EH (cell line): ENCODE measurements around the gene UBE2F.
"Not testable (repeated sequence)": the region's sequence is repeated elsewhere in the genome, so short reads cannot be mapped to it uniquely, and the experiment has no call there.

Experiments
- DNase-seq: peaks from one replicate; pipeline ENCODE4 v3.0.0-alpha.2; 2015; ENCODE audit warnings: low read depth

Gene UBE2F

DNA sequence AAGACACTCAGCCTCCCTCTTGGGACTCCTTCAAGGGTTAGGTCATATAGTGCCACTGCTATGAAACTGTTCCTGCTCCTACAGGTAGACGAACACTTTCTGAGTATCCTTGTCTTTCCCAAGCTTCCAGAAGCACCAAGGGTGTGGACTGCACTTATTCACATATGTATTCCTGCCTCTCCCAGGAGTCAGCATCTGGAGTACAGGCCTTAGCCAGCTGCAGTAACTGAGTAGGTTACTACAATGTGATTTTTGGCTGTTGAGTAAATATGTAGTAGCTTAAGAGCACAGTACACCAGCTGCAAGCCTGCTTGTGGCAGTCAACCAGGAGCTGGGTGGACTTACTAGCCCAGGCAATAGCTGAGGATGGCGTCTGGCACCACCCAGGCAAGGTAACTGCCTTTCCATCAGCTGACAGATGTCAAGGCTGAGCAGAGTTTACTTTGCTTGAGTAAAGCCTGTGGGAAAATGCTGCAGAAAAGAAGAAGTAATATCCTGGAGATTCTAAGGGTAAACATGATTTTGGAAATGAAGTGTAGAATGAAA lies 80.0 kb downstream of the UBE2F start:
- no peak for DNase-seq

DNA sequence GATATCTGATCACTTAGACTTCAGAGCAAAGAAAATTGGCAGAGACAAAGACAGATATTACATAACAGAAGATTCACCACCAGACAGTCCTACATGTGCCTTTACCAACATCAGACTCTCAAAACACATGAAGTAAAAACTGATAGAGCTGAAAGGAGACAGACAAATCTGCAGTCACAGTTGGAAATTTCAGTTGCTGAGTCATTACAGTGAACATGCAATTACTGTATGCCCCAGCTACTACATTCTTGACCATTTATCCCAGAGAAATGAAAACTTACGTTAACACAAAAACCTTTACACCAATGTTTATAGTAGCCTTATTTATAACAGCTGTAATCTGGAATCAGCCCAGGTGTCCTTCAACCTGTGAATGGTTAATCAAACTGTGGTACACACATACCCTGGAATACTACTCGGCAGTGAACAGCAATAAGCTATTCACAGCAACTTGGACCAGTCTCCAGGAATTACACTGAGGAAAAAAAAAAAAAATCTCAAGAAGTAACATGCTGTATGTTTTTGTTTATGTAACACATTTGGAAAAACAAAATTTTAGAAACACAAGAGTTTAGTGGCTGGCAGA lies 86.5 kb downstream of the UBE2F start:
- peak; percentile 47 for DNase-seq

DNA sequence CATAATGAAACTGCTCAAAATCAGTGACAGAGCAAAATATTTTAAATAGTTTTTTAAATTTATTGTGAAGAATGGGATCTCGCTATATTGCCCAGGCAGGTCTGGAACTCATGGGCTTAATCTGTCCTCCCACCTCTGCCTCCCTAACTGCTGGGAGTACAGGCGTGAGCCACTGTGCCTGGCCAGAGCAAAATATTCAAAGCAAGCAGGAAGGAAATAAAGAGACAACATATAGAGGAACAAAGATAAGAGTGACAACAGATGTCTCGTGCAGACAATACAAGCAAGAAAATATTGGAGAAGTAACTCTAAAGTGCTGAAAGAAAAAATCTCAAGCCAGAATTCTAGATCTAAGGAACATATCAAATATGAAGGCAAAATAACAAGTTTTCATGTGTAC lies 89.0 kb downstream of the UBE2F start:
- no peak for DNase-seq

DNA sequence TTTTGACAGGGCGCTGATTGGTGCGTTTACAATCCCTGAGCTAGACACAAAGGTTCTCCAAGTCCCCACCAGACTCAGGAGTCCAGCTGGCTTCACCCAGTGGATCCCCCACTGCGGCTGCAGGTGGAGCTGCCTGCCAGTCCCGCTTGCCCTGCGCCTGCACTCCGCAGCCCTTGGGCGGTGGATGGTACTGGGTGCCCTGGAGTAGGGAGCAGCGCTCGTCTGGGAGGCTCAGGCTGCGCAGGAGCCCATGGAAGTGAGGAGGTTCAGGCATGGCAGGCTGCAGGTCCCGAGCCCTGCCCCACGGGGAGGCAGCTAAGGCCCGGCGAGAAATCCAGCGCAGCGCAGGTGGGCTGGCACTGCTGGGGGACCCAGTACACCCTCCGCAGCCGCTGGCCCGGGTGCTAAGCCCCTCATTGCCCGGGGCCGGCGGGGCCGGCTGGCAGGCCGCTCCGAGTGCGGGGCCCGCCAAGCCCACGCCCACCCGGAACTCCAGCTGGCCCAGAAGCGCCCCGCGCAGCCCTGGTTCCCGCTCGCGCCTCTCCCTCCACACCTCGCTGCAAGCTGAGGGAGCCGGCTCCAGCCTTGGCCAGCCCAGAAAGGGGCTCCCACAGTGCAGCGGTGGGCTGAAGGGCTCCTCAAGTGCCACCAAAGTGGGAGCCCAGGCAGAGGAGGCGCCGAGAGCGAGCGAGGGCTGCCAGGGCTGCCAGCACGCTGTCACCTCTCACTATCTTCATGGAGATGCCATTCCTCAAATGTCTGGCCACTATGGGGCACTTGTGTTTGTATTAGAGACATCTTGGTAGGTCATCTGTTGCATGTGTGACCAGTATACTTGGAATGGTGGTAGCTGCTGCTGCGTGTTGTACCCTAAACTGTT lies 91.1 kb downstream of the UBE2F start:
- not testable (repeated sequence) for DNase-seq

DNA sequence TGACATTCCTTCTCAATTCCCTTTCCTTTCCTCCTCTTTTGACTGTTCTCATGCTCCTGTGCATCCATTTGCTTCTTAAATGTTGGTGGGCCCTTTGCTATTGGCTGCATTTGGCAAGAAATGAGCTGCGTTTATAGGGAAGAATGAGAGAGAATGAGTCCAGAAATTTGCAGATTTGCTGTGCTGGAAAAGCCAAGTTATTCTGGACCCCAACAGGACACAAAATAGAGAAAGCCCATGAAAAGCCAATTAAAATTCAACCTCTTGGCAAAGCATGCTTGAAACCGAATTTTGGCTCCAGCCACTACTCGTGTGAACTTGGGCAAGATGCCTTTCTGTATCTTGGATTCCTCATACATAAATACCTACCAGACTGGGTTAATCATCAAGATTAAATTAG lies 92.7 kb downstream of the UBE2F start:
- no peak for DNase-seq

DNA sequence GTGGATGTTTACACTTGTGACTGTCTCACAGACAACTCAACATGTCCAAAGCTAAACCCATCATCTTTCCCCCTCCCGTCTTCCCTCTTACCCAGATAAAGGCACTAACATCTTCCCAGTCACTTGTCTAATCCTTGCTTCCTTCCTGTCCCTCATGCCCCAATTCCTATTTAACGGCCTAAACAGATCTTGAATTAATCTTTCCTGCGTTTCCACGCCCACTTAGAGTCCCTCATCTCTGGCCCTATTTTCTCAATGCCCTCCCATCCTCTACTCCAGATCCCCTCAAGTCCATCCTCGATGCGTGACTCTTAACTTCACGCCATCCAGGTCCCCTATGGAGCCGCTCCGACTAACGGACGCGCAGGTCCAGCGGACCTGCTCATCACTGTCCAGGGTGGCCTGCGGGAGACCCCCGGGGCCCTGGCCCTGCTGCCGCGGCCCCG lies 93.3 kb downstream of the UBE2F start:
- DNase-seq = no peak

DNA sequence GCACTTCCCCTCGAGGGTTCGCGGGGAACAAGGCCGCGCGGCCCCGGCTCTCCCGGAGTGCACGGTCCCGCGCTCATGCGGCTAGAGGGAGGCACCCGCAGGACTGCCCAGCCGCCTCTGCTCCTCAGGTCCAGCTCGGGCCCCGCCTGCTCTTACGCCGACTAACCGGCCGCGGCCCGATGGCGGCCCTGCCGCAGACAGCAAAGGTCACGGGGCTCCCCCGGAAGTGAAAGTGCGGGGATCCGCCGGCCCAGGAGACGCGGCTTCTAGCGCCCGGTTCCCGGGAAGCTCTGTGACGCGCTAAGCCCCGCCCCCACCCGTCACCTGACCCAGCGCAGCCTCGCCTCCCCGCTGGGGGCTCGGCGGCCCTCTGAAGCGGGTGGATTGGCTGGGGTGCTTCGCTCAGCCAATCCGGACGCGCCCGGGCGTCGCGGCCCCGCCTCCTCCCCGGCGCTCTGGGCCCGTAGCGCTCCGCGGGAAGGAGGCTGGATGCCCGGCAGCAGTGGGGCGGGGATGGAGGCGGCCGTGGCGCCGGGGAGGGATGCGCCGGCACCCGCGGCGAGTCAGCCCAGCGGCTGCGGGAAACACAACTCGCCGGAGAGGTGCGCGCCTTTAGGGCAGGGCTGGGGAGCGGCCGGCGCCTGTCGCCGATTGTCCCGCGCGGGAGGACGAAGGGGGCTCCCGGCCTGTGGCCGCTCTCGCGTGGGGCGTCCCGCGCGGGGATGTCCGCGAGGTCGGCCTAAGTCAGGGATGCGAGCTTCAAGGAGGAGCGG lies 93.9 kb downstream of the UBE2F start, which contains the start of gene SCLY:
Gene SCLY (plus strand): TSS at position 460 of the 773 bp plus-strand sequence. CDS start 54 bp downstream, at position 514.
- DNase-seq = peak; percentile 98

DNA sequence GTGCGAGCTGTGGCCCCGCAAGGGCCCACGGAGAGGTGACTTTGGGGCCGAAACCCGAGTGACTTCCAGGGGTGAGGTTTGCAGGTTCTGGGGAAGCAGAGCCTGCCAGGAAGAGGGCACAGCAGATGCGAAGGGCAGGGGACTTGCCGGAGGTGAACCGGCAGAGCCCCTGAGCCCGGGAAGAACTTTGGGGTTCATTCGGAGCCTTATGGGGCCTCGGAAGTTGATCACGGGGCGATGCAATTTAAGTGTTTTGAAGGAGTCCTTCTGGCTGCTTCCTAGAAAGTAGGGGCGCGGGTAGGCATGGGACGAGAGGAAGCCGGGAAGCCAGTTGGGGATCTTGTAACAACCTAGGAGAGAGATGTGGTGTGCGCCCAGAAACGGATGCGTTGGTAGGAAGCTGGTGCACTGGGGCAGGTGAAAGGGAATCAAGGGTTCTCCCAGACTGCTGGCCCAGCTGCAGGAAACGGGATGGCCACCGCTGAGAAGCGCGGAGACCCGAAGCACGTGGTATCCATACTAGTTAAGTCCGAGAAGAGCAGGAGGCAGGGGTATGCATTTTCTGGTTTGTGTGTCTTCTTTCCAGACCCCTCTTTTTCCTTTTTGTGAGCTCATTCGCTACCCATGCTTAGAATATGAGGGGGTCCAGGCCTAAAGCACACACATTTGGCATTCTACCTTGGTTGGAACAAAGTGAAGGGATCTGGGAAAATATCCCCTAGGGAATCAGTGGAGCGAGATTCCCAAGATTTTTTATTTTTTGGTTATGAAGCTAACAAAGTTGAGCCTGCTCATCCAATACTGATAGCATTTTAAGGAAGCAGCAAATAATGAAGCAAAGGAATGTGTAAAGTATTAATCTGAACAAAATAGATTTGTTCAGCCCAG lies 94.7 kb downstream of the UBE2F start:
- peak; percentile 50 for DNase-seq

DNA sequence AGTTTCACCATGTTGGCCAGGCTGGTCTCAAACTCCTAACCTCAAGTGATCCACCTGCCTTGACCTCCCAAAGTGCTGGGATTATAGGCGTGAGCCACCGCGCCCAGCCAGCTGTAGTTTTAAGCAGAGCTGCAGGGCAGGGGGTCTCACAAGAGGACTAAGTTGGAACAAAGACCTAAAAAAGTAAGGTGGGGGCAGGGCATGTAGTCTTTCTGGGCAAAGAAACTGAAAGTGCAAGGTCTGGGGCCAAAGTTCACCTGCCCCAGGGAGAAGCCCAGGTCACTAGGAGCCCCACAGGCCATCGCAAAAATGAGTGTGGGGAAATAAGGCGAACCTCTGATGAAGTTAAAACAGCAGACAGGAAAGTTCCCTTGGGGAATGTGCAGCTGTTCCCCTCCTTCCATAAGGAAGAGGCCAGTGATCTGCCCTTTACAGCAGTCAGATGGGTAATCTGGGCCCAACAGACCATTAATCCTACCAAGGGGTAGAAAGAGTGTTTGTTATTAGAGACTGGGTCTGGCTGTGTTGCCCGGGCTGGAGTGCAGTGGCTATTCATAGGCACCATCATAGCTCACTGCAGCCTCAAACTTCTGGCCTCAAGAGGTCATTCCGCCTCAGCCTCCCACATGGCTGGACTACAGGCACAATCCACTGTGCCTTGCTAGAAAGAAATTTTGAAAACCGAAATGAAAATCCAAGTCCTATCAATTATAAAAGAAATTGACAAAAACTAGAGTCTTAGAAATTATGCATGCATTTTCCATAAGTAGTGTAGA lies 96.8 kb downstream of the UBE2F start:
- no peak for DNase-seq

DNA sequence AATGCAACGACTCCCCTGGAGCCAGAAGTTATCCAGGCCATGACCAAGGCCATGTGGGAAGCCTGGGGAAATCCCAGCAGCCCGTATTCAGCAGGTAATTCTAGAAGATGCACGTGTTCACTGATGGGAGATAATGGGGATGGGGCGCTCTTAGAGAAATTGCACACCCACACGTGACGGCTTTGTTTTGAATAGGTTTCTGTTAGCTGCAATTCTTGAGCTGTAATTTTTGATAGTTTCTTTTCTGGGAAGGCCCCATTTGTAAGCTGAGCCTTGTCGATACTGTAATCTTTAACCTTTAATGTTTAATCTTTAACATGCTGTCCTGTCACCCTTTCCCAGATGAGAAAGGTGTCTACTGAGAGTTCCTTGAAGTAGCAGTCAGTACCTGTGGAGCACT lies 97.6 kb downstream of the UBE2F start:
- no peak for DNase-seq

DNA sequence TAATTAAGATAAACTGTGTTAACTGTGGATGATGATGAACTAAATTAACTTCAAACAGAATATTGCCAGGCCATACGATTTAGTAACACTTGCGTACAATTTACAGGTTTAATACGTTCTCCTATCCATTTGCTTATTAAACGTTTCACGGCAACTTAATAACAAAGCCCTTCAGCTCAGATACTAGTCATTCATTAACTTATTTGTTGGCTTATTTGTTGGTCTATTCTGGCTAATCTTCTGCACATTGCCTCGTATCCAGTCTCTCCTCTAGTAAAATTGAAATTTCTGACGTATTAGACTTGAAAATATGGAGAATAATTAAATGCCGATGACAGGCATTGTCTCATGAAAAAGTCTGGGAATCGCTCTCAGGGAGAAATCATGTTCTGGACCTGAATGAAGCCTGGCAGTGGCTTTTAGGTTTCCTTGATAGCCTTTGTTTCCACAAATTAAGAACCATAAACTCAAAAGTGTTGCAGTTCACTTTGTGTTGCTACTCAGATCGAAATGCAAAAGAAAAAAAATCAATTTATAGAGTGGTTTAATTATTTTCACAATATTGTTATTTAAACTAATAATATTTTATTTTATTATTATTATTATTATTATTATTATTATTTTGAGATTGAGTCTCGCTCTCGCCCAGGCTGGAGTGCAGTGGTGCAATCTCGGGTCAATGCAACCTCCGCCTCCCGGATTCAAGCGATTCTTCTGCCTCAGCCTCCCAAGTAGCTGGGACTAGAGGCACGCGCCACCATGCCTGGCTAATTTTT lies 98.4 kb downstream of the UBE2F start:
- no peak for DNase-seq

DNA sequence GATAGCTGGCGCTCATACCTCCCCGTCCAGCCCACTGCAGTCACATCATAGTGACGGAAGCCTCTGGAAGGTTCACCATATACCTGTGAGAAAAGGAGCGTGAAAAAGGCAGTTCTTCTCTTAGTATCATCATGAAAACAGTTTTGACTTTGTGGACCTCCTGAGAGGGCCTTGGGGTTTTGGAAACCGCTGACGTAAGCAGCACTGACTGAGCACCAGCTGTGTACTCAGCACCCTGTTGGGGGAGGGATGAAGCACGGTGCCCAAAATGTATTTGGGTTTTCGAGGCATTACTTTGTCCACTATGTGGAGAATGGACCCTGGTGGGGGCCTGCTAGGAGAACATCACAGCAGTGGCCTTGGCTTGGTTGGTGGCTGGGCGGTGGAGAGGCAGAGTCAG lies 99.4 kb downstream of the UBE2F start:
- DNase-seq = no peak

DNA sequence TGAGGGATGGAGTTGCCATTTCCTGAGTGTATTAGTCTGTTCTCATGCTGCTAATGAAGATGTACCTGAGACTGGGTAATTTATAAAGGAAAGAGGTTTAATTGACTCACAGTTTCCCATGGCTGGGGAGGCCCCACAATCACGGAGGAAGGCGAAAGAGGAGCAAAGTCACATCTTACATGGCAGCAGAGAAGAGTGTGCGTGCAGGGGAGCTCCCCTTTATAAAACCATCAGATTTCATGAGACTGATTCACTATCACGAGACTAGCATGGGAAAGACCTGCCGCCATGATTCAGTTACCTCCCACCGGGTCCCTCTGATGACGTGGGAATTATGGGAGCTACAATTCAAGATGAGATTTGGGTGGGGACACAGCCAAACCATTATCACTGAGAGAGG lies 99.9 kb downstream of the UBE2F start:
- not testable (repeated sequence) for DNase-seq

DNA sequence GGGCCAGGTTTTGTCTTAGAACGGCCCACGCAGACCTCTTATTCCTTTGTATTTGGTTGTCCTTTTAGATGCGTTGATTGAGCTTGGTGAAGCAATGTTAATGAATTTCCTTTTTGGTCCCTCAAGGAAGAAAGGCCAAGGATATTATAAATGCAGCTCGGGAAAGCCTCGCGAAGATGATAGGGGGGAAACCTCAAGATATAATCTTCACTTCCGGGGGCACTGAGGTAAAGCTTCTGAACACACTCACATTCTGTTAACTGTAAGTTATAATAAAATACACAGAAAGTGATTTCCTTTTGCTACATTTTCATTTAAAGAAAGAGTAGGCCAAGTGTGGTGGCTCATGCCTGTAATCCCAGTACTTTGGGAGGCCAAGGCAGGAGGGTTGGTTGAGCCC lies 101.1 kb downstream of the UBE2F start:
- no peak for DNase-seq

DNA sequence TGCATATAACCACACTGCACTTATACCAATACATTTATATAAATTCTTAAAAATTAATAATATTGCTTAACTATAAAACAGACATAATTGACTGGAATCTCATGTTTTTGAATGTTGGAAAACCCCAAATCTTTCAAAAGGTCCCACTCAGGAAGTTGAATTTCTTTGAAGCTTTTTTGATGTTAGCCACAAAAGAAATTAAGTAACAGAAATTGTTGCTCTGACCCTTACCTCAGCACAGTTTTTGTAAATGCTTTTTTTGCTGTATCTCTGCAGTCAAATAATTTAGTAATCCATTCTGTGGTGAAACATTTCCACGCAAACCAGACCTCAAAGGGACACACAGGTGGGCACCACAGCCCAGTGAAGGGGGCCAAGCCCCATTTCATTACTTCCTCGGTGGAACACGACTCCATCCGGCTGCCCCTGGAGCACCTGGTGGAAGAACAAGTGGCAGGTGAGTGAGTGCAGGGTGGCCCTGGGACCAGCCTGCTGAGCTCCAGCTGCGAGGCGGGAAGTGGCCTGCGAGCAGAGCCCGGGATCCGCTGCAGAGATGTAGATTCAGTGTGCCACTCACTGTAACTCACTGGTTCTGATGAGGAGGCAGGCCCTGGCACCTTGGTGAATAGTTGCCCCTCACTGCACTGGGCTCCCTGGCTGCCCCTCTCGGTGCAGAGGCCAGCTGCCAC lies 102.4 kb downstream of the UBE2F start:
- DNase-seq = no peak

DNA sequence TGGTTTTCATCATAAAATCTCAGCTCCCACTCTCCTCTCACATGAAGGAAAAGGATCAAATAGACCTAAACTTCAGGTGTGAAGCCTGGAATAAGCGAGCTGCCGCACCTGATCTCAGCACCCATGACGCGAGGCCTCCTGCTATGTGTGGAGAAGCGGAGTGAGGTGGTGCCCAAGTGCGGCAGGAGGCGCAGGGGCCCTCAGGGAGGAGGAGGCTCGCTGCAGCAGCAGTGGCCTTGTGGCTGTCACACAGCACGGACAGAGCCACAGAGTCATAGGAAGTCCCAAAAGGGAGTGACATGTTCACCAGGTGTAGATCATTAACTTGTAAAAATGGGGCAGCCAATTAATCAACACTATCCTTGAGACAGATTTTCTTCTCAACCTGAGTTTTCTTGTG lies 103.1 kb downstream of the UBE2F start:
- DNase-seq = no peak

DNA sequence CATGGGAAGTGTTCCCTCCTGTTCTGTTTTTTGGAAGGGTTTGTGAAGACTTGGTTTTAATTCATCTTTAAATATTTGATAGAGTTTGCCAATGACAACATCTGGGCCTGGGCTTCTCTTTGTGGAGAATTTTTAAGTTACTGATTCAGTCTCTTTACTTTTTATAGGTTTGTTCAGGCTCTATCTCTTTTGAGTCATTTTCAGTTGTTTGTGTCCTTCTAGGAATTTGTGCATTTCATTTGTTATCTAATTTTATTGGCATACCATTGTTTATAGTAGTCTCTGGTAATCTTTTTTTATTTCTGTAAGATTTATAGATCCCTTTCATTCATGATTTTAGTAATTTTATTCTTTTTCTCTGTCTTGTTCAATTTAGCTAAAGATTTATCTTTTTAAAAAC lies 108.6 kb downstream of the UBE2F start:
- DNase-seq = peak; percentile 27

DNA sequence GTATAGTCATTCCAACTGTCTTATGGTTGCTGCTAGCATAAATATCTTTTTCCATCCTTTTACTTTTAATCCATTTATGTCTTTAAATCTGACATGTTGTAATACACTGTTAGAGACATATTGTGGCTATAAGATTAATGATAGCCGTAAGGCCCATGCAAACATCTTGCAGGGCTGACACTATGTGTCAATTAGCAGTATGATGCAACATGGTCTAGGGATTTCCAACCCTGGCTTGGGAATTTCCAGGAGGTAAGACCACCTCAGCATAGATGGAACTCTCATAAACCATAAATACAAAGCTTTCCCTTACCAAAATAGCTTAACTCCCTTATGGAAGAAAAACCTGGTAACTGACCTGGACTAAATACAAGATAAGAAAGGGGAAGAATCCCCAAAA lies 110.5 kb downstream of the UBE2F start:
- no peak for DNase-seq

DNA sequence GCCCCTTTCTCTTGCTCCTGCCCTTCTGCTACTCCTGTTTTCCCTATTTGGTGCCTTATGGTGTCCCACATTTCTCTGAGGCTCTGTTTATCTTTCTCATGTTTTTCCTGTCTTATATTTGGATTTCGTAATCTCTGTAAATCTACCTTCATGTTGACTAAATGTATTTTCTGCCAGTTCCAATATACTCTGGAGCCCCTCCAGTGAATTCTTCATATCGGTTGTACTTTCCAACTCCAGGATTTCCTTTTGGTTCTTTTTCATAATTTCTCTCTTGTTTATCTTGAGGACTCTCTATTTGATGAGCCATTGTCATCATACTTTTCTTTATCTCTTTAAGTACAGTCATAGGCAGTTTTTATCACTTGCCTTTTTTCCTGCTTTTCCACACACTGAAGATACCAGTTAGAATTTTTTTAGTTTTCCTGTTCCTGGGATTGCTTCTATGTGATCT lies 113.1 kb downstream of the UBE2F start:
- DNase-seq = no peak
